A673 (cell line): ENCODE data around the gene SLC66A3. TPM values are rescaled to one million over a fixed set of nuclear protein-coding genes. Genes with fewer than 3 reads are reported as not detected.

Source experiments
- Bru-seq: library from RNA; stranded (reverse); fragments of 400-500 nt; gene quantifications from one replicate; lab custom pipeline; 2021; lab: Mats Ljungman, UMichigan
- BruChase-seq, 2 experiments: library from RNA; stranded (reverse); fragments of 400-500 nt; gene quantifications; one replicate each; lab custom pipeline; 2021; lab: Mats Ljungman, UMichigan
- BruUV-seq: library from RNA; stranded (reverse); fragments of 400-500 nt; replicated peaks from 2 replicates; lab custom pipeline; 2021; lab: Mats Ljungman, UMichigan
- CTCF ChIA-PET: fragments of 300-600 bp; sonication (Branson Sonifier 250); formaldehyde crosslinking; loops from one replicate; lab custom pipeline; 2022; ENCODE audit warnings: antibody characterized with exemption; lab: Charles Lee
- POLR2A ChIA-PET: fragments of 300-600 bp; sonication (Branson Sonifier 250); formaldehyde crosslinking; loops from one replicate; lab custom pipeline; 2022; ENCODE audit warnings: antibody characterized with exemption; ENCODE audit not compliant: low non-redundant PET; lab: Charles Lee
- DNase-seq: peaks from one replicate; pipeline ENCODE4 v3.0.0-alpha.2; 2015; ENCODE audit warnings: low spot score
- H3K27ac ChIP-seq: fragments of 200-600 bp; sonication (generic); 2 replicates; pipeline ENCODE4 v1.5.1; 2016; ENCODE audit warnings: mixed run types, low read depth, mild to moderate bottlenecking, mixed read lengths, antibody characterized with exemption, low read length; ENCODE audit not compliant: poor library complexity, severe bottlenecking
- H3K27me3 ChIP-seq: fragments of 200-600 bp; sonication (generic); replicated peaks from 2 replicates; pipeline ENCODE4 v1.6.1; 2017; ENCODE audit warnings: mixed run types, low read depth, mild to moderate bottlenecking, mixed read lengths, antibody characterized with exemption, low read length; ENCODE audit not compliant: insufficient read depth, poor library complexity
- H3K36me3 ChIP-seq: fragments of 200-600 bp; sonication (generic); 2 replicates; pipeline ENCODE4 v1.6.1; 2016; ENCODE audit warnings: mixed run types, mild to moderate bottlenecking, mixed read lengths, antibody characterized with exemption, low read length; ENCODE audit not compliant: insufficient read depth, poor library complexity, severe bottlenecking
- H3K4me1 ChIP-seq: fragments of 200-600 bp; sonication (generic); 2 replicates; pipeline ENCODE4 v1.6.1; 2017; ENCODE audit warnings: mixed run types, mild to moderate bottlenecking, mixed read lengths, antibody characterized with exemption, low read length; ENCODE audit not compliant: insufficient read depth, poor library complexity, severe bottlenecking
- H3K4me3 ChIP-seq: fragments of 200-600 bp; sonication (generic); 2 replicates; pipeline ENCODE4 v1.5.1; 2016; ENCODE audit warnings: low read depth, mixed run types, mild to moderate bottlenecking, mixed read lengths, low read length; ENCODE audit not compliant: poor library complexity, severe bottlenecking
- H3K9me3 ChIP-seq: fragments of 200-600 bp; sonication (generic); 2 replicates; pipeline ENCODE4 v1.6.1; 2016; ENCODE audit warnings: mixed run types, low read depth, mild to moderate bottlenecking, mixed read lengths, antibody characterized with exemption, low read length; ENCODE audit not compliant: poor library complexity, severe bottlenecking
- EZH2 ChIP-seq: fragments of 200-600 bp; sonication (generic); IDR thresholded peaks from 2 replicates; pipeline ENCODE4 v1.6.1; 2017; ENCODE audit warnings: borderline replicate concordance, low read depth, mild to moderate bottlenecking, mixed read lengths, antibody characterized with exemption, low read length; ENCODE audit not compliant: poor library complexity, severe bottlenecking
- intact Hi-C: fragments of 100-400 bp; cut with micrococcal nuclease; formaldehyde crosslinking; loops from one replicate; pipeline ENCODE4 v1.10.0; 2022; ENCODE audit not compliant: unreplicated experiment
- long read RNA-seq: library from polyadenylated mRNA; stranded (forward); transcript quantifications from one replicate; pipeline ENCODE4 v2.0.0, GENCODE V29; 2022
- total RNA-seq: library from RNA; stranded (reverse); gene quantifications from 2 replicates; pipeline ENCODE4 v1.2.3, GENCODE V29; 2021
- TF ChIP-seq, protein P1 (sequence below): fragments of 300-800, 200-600 bp; sonication (generic); conservative IDR thresholded peaks from 2 replicates; pipeline ENCODE4 v1.5.1; 2017; ENCODE audit warnings: low read depth, mild to moderate bottlenecking, antibody characterized with exemption, low read length, moderate library complexity, mixed read lengths

The SLC66A3 gene
- 2.7 and 4.2 TPM in 2 replicates for total RNA-seq
- percentile 41 among the genes with signal in this experiment for Bru-seq, nascent RNA
- percentile 47 among the genes with signal in this experiment for BruChase-seq, experiment 1, labeled RNA remaining after a 2-hour chase
- BruChase-seq, experiment 2, labeled RNA remaining after a 6-hour chase = percentile 46 among the genes with signal in this experiment
- long read RNA-seq, transcript PQLC3-201 (7 exons, 1,830 nt) = major isoform, 18 of 28 reads
- long read RNA-seq, partial matches to known transcripts = 5 of 28 reads
- long read RNA-seq, other reads (novel, unspliced or antisense) = 4 of 28 reads

DNA sequence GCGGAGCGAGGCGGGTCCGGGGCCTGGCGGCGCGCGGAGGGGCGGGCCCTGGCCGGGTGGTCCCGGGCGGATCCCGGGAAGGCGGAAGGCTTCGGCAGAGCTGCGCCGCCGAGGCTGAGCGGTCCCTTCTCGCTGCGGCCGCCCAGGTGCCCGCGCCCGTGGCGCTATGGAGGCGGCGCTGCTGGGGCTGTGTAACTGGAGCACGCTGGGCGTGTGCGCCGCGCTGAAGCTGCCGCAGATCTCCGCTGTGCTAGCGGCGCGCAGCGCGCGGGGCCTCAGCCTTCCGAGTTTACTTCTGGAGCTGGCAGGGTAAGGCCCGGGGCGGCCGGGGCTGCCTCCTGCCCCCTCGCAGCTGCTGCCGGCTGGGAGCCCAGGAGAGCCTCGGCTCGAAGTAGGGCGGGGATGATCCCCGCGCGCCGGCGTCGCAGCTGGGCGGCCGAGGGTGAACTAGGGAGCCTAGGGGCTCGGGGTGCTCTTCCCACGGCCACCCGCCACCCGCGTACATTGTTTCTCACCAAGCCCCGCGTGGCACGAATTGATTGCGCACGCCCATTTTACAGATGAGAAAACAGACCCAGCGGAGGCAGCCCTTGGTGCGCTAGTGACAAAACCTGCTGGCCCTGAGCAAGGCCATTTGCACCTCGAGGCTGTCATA, at the start of gene SLC66A3:
SLC66A3 (plus strand) TSS at position 87 of the 655 bp plus-strand sequence; CDS start at position 167, 80 bp downstream.
- no peaks in the 10 kb centered on the region for H3K9me3 ChIP-seq
- intact Hi-C loops = no loop called here
- BruUV-seq = no TSS peak
- peak within 1 kb of the TSS; percentile 82 for H3K27ac ChIP-seq
- TF ChIP-seq EZH2 = no peak
- TF ChIP-seq, protein P1, sequence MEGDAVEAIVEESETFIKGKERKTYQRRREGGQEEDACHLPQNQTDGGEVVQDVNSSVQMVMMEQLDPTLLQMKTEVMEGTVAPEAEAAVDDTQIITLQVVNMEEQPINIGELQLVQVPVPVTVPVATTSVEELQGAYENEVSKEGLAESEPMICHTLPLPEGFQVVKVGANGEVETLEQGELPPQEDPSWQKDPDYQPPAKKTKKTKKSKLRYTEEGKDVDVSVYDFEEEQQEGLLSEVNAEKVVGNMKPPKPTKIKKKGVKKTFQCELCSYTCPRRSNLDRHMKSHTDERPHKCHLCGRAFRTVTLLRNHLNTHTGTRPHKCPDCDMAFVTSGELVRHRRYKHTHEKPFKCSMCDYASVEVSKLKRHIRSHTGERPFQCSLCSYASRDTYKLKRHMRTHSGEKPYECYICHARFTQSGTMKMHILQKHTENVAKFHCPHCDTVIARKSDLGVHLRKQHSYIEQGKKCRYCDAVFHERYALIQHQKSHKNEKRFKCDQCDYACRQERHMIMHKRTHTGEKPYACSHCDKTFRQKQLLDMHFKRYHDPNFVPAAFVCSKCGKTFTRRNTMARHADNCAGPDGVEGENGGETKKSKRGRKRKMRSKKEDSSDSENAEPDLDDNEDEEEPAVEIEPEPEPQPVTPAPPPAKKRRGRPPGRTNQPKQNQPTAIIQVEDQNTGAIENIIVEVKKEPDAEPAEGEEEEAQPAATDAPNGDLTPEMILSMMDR = peak; percentile 24; the same call in 1 of the 2 replicates
- H3K27me3 ChIP-seq = no peaks in the 10 kb centered on the region
- peaks cover 5% of the 10 kb centered on the region for H3K4me1 ChIP-seq
- H3K36me3 ChIP-seq = no peaks in the 10 kb centered on the region
- POLR2A ChIA-PET = no interaction called here
- CTCF ChIA-PET = interaction anchor here (1.0 to 1.6 kb wide), 2 partner anchors 23 to 323 kb away, joined by 3 to 4 read pairs; a partner anchor contains a TSS
- peak within 1 kb of the TSS; percentile 65 for H3K4me3 ChIP-seq
- DNase-seq = peak; percentile 89

DNA sequence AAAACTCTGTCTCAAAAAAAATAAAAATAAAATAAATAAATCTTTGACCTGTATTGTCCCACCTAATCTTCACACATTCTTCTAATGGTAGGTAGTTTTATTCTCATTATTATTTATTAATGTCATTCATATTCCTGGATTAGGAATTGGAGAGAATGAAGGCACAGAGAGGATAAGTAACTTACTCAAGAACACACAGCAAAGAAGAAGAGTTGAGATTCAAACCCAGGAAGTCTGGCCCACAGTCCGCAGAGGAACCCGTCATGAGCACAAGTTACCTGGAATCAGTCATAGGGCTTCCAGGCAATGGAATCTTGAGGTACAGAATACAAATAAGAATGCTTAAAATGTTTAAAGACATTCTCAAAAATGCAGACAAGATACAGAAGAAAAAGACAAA, 46.3 kb upstream of the SLC66A3 start:
- H3K27me3 ChIP-seq = no peaks in the 10 kb centered on the region
- POLR2A ChIA-PET = no interaction called here
- H3K9me3 ChIP-seq = no peaks in the 10 kb centered on the region
- no TSS peak for BruUV-seq
- H3K27ac ChIP-seq = no peak overlapping the region
- TF ChIP-seq EZH2 = no peak
- TF ChIP-seq, protein P1 = no peak
- intact Hi-C loops = no loop called here
- H3K4me1 ChIP-seq = no peaks in the 10 kb centered on the region
- H3K36me3 ChIP-seq = no peaks in the 10 kb centered on the region
- DNase-seq = no peak
- CTCF ChIA-PET = no interaction called here
- H3K4me3 ChIP-seq = no peak overlapping the region

DNA sequence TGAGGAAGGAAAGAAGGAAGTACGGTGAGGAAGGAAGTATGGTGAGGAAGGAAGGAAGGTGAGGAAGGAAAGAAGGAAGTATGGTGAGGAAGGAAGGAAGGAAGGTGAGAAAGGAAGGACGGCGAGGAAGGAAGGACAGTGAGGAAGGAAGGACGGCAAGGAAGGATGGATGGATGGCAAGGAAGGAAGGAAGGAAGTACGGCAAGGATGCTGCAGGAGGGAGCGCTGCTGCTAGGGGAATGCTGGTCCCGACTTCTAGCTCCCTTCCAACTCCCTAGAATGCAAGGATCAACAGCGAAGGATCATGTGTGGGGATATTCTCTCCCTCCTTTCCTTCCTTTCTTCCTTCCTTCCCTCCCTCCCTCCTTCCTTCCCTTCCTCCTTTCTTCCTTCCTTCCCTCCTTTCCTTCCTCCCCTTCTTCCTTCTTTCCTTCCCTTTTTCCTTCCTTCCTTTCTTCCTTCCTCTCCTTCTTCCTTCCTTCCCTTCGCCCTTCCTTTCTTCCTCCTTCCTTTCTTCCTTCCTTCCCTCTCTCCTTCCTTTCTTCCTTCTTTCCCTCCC, 42.3 kb upstream of the SLC66A3 start:
- no peak for DNase-seq
- BruUV-seq = no TSS peak

More for the DNA sequence above, 42.3 kb upstream of the SLC66A3 start:
- TF ChIP-seq, protein P1 = no peak
- no peak for TF ChIP-seq EZH2
- no peaks in the 10 kb centered on the region for H3K4me1 ChIP-seq
- no peaks in the 10 kb centered on the region for H3K9me3 ChIP-seq
- ChIA-PET POLR2A (interaction anchor here (1.0 kb wide), 1 partner anchor 110 kb away, joined by 7 read pairs; no protein-coding TSS in a partner anchor), CTCF (no interaction called here)
- no peak overlapping the region for H3K4me3 ChIP-seq
- H3K36me3 ChIP-seq = no peaks in the 10 kb centered on the region
- H3K27ac ChIP-seq = no peak overlapping the region
- intact Hi-C loops = no loop called here
- H3K27me3 ChIP-seq = no peaks in the 10 kb centered on the region
